ENCODE measurements around the gene FCHO1.

The FCHO1 gene

DNA sequence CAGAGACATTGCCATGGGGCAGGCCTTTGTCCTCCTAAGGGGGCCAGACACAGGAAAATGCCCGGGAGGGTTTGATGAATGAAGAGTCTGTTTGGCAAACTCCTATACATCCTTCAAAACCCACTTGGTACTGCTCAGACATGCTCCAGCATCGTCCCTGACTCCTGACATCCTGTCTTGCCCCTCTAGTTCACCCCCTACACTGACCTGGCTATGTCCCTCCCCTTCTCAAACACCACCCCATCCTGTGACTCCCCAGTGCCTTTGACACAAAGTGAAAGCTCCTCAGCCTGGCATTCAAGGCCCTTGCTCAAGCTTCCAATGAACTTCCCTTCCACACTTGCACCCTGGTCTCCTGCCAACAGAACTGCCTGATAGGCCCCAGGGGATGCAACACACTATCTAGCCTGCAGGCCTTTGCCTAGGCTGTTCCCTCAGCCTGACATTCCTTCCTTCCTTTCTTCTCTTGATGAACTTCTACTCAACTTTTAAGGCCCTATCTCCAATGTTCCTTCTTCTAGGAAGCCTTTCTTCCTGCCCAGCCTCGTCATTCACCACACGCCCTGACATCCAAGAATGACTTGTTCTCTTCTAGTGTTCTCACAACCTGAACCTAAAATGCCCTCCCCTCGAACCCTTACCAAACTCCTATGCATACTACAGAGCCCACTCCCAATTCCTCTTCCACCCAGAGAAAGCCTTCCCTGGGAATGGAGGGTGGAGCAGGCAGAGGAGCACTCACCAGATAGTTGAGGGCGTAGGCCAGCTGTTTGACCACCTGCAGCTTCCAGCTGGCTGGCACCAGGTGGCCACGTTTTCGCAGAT, 84.1 kb downstream of the FCHO1 start:
- TF ChIP-seq, protein P1, sequence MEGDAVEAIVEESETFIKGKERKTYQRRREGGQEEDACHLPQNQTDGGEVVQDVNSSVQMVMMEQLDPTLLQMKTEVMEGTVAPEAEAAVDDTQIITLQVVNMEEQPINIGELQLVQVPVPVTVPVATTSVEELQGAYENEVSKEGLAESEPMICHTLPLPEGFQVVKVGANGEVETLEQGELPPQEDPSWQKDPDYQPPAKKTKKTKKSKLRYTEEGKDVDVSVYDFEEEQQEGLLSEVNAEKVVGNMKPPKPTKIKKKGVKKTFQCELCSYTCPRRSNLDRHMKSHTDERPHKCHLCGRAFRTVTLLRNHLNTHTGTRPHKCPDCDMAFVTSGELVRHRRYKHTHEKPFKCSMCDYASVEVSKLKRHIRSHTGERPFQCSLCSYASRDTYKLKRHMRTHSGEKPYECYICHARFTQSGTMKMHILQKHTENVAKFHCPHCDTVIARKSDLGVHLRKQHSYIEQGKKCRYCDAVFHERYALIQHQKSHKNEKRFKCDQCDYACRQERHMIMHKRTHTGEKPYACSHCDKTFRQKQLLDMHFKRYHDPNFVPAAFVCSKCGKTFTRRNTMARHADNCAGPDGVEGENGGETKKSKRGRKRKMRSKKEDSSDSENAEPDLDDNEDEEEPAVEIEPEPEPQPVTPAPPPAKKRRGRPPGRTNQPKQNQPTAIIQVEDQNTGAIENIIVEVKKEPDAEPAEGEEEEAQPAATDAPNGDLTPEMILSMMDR (IDR thresholded peaks at IDR 0.05; ENCODE audit: extremely low read depth, missing control alignments) = no peak
- DNase-seq (ENCODE audit: low spot score) = no peak

DNA sequence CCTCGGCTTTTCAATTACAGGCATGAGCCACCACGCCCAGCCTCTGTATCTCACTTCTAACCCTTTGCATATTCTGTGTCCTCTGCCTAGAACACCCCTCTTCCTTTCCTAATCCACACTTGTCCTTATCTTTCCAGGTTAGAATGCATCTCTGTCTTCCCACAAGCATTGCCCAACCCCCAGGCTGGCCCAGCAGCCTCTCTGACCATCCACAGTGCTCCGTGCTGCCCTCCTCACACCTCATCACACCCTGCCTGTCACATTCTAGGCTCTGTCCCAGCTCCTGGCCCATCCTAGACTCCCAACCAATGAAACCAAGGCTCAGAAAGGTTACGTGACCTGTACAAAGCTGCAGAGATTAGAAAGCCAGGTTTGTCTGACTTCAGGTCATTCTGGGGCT, 85.3 kb downstream of the FCHO1 start:
- TF ChIP-seq, protein P1 (IDR thresholded peaks at IDR 0.05; ENCODE audit: extremely low read depth, missing control alignments) = no peak
- DNase-seq (ENCODE audit: low spot score) = no peak

DNA sequence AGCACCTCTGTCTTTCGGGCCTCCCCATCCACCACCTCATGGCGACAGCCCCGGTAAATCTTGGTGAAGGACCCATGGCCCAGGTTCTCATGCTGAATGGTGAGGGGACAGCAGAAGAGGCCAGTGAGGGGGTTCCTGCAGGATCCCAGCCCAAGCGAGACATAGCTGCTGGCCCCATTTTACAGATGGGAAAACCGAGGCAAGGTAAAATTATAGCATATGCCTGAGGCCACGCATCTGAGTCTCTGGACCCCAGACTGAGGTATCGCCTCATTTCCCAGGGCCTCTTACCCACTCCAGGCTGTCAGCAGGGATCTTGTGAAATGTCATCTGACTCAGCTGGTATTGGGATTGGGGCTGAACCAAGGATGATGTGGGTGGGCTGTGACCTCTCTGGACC, 86.7 kb downstream of the FCHO1 start:
- TF ChIP-seq, protein P1 (IDR thresholded peaks at IDR 0.05; ENCODE audit: extremely low read depth, missing control alignments) = no peak

More for the DNA sequence above, 86.7 kb downstream of the FCHO1 start:
- DNase-seq (ENCODE audit: low spot score) = no peak

All from GM20000 (cell line).